ENCODE results near the gene BLOC1S5. TPM values are rescaled to one million over a fixed set of nuclear protein-coding genes. Genes with fewer than 3 reads are reported as not detected.

The BLOC1S5 gene
- total RNA-seq, 1 experiment from 2014 or later = 16.1 TPM

- Histone ChIP-seq H3K4me2 (no peak overlapping the region), H3K9me2 (ENCODE audit: insufficient read depth) (no peaks in the 10 kb centered on the region), H3K4me1 (replicated peaks; ENCODE audit: insufficient read depth) (peaks cover 31% of the 10 kb centered on the region), H2AFZ (no peak overlapping the region), H3K4me3 (no peak overlapping the region), H3K9me3 (ENCODE audit: insufficient read depth, low read depth) (no peaks in the 10 kb centered on the region; the same call in 1 of the 2 replicates), H3K36me3 (ENCODE audit: low read depth) (no peaks in the 10 kb centered on the region), H4K20me1 (ENCODE audit: insufficient read depth) (no peaks in the 10 kb centered on the region), H3K27ac (no peak overlapping the region), H3K27me3 (ENCODE audit: insufficient read depth, low read depth) (no peaks in the 10 kb centered on the region), H3F3A (ENCODE audit: insufficient read depth, low read depth) (peaks cover 29% of the 10 kb centered on the region), H3K79me2 (ENCODE audit: low read depth) (no peaks in the 10 kb centered on the region)
- no TSS peak for BruUV-seq (replicated peaks)
- DNase-seq = no peak
- POLR2A ChIA-PET (ENCODE audit: unreplicated experiment) = no interaction called here
- CTCF ChIA-PET = interaction anchor here (0.6 kb wide), 1 partner anchor 1285 kb away, joined by 4 read pairs; no protein-coding TSS in a partner anchor
- TF ChIP-seq EZH2 (IDR thresholded peaks at IDR 0.05; ENCODE audit: low read depth) = no peak
- TF ChIP-seq, protein P1, sequence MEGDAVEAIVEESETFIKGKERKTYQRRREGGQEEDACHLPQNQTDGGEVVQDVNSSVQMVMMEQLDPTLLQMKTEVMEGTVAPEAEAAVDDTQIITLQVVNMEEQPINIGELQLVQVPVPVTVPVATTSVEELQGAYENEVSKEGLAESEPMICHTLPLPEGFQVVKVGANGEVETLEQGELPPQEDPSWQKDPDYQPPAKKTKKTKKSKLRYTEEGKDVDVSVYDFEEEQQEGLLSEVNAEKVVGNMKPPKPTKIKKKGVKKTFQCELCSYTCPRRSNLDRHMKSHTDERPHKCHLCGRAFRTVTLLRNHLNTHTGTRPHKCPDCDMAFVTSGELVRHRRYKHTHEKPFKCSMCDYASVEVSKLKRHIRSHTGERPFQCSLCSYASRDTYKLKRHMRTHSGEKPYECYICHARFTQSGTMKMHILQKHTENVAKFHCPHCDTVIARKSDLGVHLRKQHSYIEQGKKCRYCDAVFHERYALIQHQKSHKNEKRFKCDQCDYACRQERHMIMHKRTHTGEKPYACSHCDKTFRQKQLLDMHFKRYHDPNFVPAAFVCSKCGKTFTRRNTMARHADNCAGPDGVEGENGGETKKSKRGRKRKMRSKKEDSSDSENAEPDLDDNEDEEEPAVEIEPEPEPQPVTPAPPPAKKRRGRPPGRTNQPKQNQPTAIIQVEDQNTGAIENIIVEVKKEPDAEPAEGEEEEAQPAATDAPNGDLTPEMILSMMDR (conservative IDR thresholded peaks at IDR 0.05) = no peak
- intact Hi-C loops (cut with micrococcal nuclease; ENCODE audit: unreplicated experiment) = no loop called here
These were observed 92.7 kb downstream of the BLOC1S5 start for GRCh38 chr6:7971499-7971898.

GRCh38 chr6:7970616-7971015 is 93.6 kb downstream of the BLOC1S5 start:
- no peak overlapping the region for H3K4me2 ChIP-seq
- H3K4me1 ChIP-seq (replicated peaks; ENCODE audit: insufficient read depth) = peaks cover 22% of the 10 kb centered on the region
- H3K79me2 ChIP-seq (ENCODE audit: low read depth) = no peaks in the 10 kb centered on the region
- no peak for TF ChIP-seq EZH2 (IDR thresholded peaks at IDR 0.05; ENCODE audit: low read depth)
- TF ChIP-seq, protein P1 (conservative IDR thresholded peaks at IDR 0.05) = no peak
- H3F3A ChIP-seq (ENCODE audit: insufficient read depth, low read depth) = peaks cover 23% of the 10 kb centered on the region
- no peak overlapping the region for H3K4me3 ChIP-seq
- intact Hi-C loops (cut with micrococcal nuclease; ENCODE audit: unreplicated experiment) = no loop called here
- H3K9me2 ChIP-seq (ENCODE audit: insufficient read depth) = no peaks in the 10 kb centered on the region
- H3K9me3 ChIP-seq (ENCODE audit: insufficient read depth, low read depth) = no peaks in the 10 kb centered on the region; the same call in 1 of the 2 replicates
- no peaks in the 10 kb centered on the region for H4K20me1 ChIP-seq (ENCODE audit: insufficient read depth)
- ChIA-PET CTCF (no interaction called here), POLR2A (ENCODE audit: unreplicated experiment) (no interaction called here)
- no peak overlapping the region for H2AFZ ChIP-seq
- no peaks in the 10 kb centered on the region for H3K36me3 ChIP-seq (ENCODE audit: low read depth)
- H3K27me3 ChIP-seq (ENCODE audit: insufficient read depth, low read depth) = no peaks in the 10 kb centered on the region
- H3K27ac ChIP-seq = no peak overlapping the region
- DNase-seq = no peak
- no TSS peak for BruUV-seq (replicated peaks)

Other genes starting within 250 kb of the BLOC1S5 start
- gene TXNDC5, start 153.6 kb downstream of the BLOC1S5 start, total RNA-seq (2021) = 74.8 and 80.5 TPM in 2 replicates
- 28.6 and 50.9 TPM in 2 replicates for gene EEF1E1, start 38.2 kb upstream of the BLOC1S5 start, total RNA-seq (2021)

Data from PC-9 (cell line).